Parathyroid adenoma (tissue), 2 donors: Measurements from ENCODE around the gene CCDC120.

ENCODE experiments used
- H2AFZ ChIP-seq: fragments of 300-600 bp; sonication (generic); one replicate; pipeline ENCODE4 v1.7.0; 2017; ENCODE audit warnings: antibody characterized with exemption, mild to moderate bottlenecking
- H3K27ac ChIP-seq: fragments of 300-600 bp; sonication (generic); one replicate; pipeline ENCODE4 v1.7.0; 2017
- H3K27me3 ChIP-seq: fragments of 300-600 bp; sonication (generic); one replicate; pipeline ENCODE4 v1.7.0; 2017; ENCODE audit warnings: low read length; ENCODE audit not compliant: control insufficient read depth, insufficient read depth
- H3K36me3 ChIP-seq: fragments of 300-600 bp; sonication (generic); one replicate; pipeline ENCODE4 v1.7.0; 2017; ENCODE audit warnings: low read length; ENCODE audit not compliant: control insufficient read depth, insufficient read depth
- H3K4me1 ChIP-seq: fragments of 300-600 bp; sonication (generic); one replicate; pipeline ENCODE4 v1.7.0; 2017; ENCODE audit warnings: control low read depth
- H3K4me2 ChIP-seq: fragments of 300-600 bp; sonication (generic); one replicate; pipeline ENCODE4 v1.7.0; 2017; ENCODE audit warnings: low read length
- H3K4me3 ChIP-seq: fragments of 300-600 bp; sonication (generic); one replicate; pipeline ENCODE4 v1.7.0; 2017; ENCODE audit warnings: low read depth, low read length
- H3K79me2 ChIP-seq: fragments of 300-600 bp; sonication (generic); one replicate; pipeline ENCODE4 v1.7.0; 2017; ENCODE audit warnings: control low read depth
- H3K9ac ChIP-seq: fragments of 300-600 bp; sonication (generic); one replicate; pipeline ENCODE4 v1.7.0; 2017; ENCODE audit warnings: mild to moderate bottlenecking
- H3K9me3 ChIP-seq: fragments of 300-600 bp; sonication (generic); one replicate; pipeline ENCODE4 v1.7.0; 2017; ENCODE audit warnings: low read length; ENCODE audit not compliant: control insufficient read depth
- TF ChIP-seq, protein P1 (sequence below): fragments of 300-600 bp; sonication (generic); IDR thresholded peaks from one replicate; pipeline ENCODE4 v1.7.0; 2017; ENCODE audit warnings: antibody characterized with exemption, mild to moderate bottlenecking
- donor health status: primary hyperparathyroidism.

CCDC120 gene

DNA sequence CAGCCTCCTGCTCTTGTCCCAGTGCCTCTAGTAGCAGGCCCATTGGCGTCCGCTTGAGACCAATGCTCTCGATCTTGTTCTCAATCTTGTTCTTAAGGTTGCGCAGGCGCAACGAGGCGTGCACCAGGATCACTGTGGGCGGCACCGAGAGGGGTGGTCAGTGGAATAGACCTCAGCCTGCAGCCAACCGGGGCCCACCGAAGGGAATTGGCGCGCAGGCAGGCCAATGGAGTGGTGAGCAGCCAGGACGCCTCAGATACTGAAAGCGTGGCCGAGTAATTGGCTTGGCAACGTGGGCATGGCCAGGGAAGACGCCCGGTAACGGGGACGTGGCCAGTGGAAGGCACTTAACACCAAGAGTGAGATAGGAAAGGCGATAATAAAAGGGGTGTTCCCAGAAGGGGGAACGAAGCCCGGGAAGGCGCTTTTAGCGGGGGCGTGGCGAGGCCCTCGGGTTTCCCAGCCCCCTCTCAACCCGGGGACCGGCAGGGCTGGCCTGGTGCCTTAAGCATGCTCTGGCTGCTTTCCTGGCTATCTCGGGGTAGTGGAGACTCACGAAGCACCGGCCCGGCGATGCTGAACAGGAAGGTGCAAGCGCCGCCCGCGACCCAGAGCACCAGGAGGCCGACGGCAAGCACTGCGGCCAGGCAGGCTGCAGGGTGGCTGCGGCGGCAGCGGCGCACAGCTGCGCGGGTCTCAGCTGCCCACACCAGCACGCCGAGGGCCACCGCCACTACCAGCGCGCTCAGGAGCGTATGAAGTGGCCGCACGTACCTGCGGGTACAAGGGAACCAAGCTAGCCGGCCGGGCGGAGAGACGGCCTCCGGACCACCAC is 13.3 kb downstream of the CCDC120 start:
- H3K4me1 ChIP-seq: peaks cover 2% of the 10 kb centered on the region
- no peaks in the 10 kb centered on the region for H3K27me3 ChIP-seq
- TF ChIP-seq, protein P1, sequence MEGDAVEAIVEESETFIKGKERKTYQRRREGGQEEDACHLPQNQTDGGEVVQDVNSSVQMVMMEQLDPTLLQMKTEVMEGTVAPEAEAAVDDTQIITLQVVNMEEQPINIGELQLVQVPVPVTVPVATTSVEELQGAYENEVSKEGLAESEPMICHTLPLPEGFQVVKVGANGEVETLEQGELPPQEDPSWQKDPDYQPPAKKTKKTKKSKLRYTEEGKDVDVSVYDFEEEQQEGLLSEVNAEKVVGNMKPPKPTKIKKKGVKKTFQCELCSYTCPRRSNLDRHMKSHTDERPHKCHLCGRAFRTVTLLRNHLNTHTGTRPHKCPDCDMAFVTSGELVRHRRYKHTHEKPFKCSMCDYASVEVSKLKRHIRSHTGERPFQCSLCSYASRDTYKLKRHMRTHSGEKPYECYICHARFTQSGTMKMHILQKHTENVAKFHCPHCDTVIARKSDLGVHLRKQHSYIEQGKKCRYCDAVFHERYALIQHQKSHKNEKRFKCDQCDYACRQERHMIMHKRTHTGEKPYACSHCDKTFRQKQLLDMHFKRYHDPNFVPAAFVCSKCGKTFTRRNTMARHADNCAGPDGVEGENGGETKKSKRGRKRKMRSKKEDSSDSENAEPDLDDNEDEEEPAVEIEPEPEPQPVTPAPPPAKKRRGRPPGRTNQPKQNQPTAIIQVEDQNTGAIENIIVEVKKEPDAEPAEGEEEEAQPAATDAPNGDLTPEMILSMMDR: no peak
- peak overlapping the region; percentile 22 for H2AFZ ChIP-seq
- no peaks in the 10 kb centered on the region for H3K36me3 ChIP-seq
- no peaks in the 10 kb centered on the region for H3K9me3 ChIP-seq
- no peaks in the 10 kb centered on the region for H3K79me2 ChIP-seq
- H3K9ac ChIP-seq: no peak overlapping the region
- no peak overlapping the region for H3K4me3 ChIP-seq
- peak overlapping the region; percentile 56 for H3K27ac ChIP-seq
- no peak overlapping the region for H3K4me2 ChIP-seq

GRCh38 chrX:49072712-49073095 is 13.9 kb downstream of the CCDC120 start:
- H2AFZ ChIP-seq: no peak overlapping the region
- no peak overlapping the region for H3K4me2 ChIP-seq
- H3K9ac ChIP-seq: no peak overlapping the region
- TF ChIP-seq, protein P1: no peak
- H3K27me3 ChIP-seq: no peaks in the 10 kb centered on the region
- no peaks in the 10 kb centered on the region for H3K9me3 ChIP-seq
- peaks cover 2% of the 10 kb centered on the region for H3K4me1 ChIP-seq
- no peak overlapping the region for H3K4me3 ChIP-seq
- no peaks in the 10 kb centered on the region for H3K36me3 ChIP-seq
- no peaks in the 10 kb centered on the region for H3K79me2 ChIP-seq
- H3K27ac ChIP-seq: peak overlapping the region; percentile 56

DNA sequence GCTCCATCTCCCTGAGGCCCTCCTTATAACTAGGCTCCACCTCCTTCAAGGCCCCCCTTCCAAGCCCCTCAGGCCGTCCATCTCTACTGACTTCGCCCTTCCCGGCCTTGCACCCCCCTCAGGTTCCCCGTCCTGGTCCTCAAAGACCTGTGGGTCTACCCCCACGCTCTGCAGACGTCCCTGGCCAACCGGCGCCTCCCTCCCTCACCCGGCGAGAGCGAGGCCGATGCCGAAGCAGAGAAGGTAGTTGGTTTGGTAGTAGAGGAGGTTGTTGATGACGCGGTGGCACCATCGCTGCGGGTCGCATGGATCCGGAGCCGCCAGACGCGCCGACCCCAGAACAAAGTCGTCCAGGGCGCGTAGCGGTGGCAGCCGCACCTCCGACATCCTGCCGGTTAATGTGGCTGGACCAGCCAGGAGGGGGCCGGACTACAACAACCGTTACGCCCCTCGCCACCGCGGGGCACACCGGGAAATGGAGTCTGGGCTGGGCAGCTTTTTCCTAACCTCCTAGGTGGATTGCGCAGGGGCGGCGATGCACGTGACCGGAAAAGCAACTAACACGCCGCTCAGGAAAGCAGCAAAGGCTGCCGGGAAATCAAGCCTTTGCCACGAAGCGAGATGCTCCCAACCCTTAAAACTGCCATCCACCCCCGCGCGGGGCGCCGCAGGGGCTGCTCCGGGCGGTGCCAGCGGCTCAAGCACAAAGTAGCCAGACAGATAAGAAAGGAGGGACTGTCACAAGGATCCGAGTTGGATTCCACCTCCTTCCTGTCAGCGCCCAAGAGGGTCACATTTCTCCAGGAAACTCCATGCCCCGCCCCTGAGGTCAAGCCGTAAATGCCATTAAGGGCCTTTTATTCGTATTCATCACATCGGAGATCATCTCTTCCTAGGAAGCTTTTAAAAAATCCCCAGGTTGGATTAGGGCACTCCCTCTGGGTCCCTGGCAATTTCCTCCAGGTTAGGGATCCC is 15.1 kb downstream of the CCDC120 start, which contains the start of gene PRAF2:
Gene PRAF2, minus strand, starts transcription at position 402 of the 975 bp plus-strand sequence. Its CDS starts 15 bp downstream, at position 387.
- H3K27me3 ChIP-seq: no peaks in the 10 kb centered on the region
- no peaks in the 10 kb centered on the region for H3K9me3 ChIP-seq
- H3K36me3 ChIP-seq: no peaks in the 10 kb centered on the region
- H2AFZ ChIP-seq: peak within 1 kb of the TSS; percentile 78
- peak within 1 kb of the TSS; percentile 60 for H3K27ac ChIP-seq
- TF ChIP-seq, protein P1: peak; percentile 6
- peaks cover 2% of the 10 kb centered on the region for H3K4me1 ChIP-seq
- peak within 1 kb of the TSS; percentile 66 for H3K4me3 ChIP-seq
- no peak within 1 kb of the TSS for H3K9ac ChIP-seq
- peak within 1 kb of the TSS; percentile 74 for H3K4me2 ChIP-seq
- H3K79me2 ChIP-seq: no peaks in the 10 kb centered on the region

DNA sequence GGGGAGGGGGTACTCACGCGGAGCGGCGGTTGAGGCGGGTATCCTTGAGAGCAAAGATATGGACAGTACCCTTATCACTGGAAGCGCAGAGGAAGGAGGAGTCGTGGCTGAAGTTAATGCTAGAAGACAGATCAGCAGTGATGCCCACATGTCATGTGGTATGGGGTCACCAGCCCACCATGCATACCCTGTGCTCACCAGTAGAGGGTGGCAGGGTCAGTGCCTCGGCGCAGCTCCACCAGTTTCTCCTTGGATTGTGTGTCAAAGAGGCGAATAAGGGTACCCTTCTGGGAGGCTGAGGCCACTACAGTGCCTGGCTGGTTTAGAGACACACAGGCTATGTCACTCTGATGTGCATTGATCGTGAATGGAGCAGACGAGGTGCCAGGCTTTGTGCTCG is 16.5 kb downstream of the CCDC120 start:
- no peaks in the 10 kb centered on the region for H3K36me3 ChIP-seq
- H3K27ac ChIP-seq: no peak overlapping the region
- TF ChIP-seq, protein P1: no peak
- H2AFZ ChIP-seq: no peak overlapping the region
- H3K4me1 ChIP-seq: peaks cover 2% of the 10 kb centered on the region
- H3K9me3 ChIP-seq: no peaks in the 10 kb centered on the region
- H3K4me3 ChIP-seq: no peak overlapping the region
- H3K27me3 ChIP-seq: no peaks in the 10 kb centered on the region
- H3K9ac ChIP-seq: no peak overlapping the region
- no peak overlapping the region for H3K4me2 ChIP-seq
- no peaks in the 10 kb centered on the region for H3K79me2 ChIP-seq
